WTC11 (cell line): ENCODE results near the gene TTC24. TPM values are rescaled to one million over a fixed set of nuclear protein-coding genes. Genes with fewer than 3 reads are reported as not detected.
A peak's percentile ranks its signal among the peaks of the same experiment; 100 is the strongest.

ENCODE experiments used
- ATAC-seq: fragments of 200-7000 bp; cut with Tn5 transposase; 2 replicates; pipeline ENCODE4 v1.10.0; 2021; ENCODE audit warnings: mild to moderate bottlenecking, moderate library complexity
- CTCF ChIA-PET: fragments of 300-600 bp; sonication (Branson Sonifier 250); formaldehyde crosslinking; loops from one replicate; lab custom pipeline; 2021; ENCODE audit warnings: antibody characterized with exemption; lab: Charles Lee
- POLR2A ChIA-PET: fragments of 350-600 bp; sonication (Branson Sonifier 250); formaldehyde crosslinking; loops from one replicate; lab custom pipeline; 2021; ENCODE audit warnings: antibody characterized with exemption; lab: Charles Lee
- DNase-seq: peaks from one replicate; pipeline ENCODE4 v3.0.0; 2021; ENCODE audit warnings: low spot score
- H3K27ac Mint-ChIP-seq: 2 replicates; pipeline ENCODE4 v1.8.0; 2021; ENCODE audit warnings: mixed read lengths
- H3K27me3 Mint-ChIP-seq: 2 replicates; pipeline ENCODE4 v1.8.0; 2021; ENCODE audit warnings: low read depth, mild to moderate bottlenecking, moderate library complexity, mixed read lengths
- H3K36me3 Mint-ChIP-seq: 2 replicates; pipeline ENCODE4 v1.8.0; 2021; ENCODE audit warnings: mixed read lengths
- H3K4me1 Mint-ChIP-seq: 2 replicates; pipeline ENCODE4 v1.8.0; 2022; ENCODE audit warnings: mixed read lengths
- H3K4me3 Mint-ChIP-seq: 2 replicates; pipeline ENCODE4 v1.8.0; 2021; ENCODE audit warnings: mild to moderate bottlenecking, moderate library complexity, mixed read lengths
- H3K9me3 Mint-ChIP-seq: 2 replicates; pipeline ENCODE4 v1.8.0; 2021; ENCODE audit warnings: mixed read lengths
- ATF2 ChIP-seq: sonication (generic); formaldehyde crosslinking; IDR thresholded peaks from 2 replicates; pipeline ENCODE4 v1.8.1; 2022; ENCODE audit warnings: low read depth, missing genetic modification reagents, borderline replicate concordance
- CTCF ChIP-seq: fragments of 200-600 bp; IDR thresholded peaks from 2 replicates; pipeline ENCODE4 v1.8.0; 2022; ENCODE audit warnings: antibody characterized with exemption
- E2F4 ChIP-seq: sonication (generic); formaldehyde crosslinking; IDR thresholded peaks from 2 replicates; pipeline ENCODE4 v1.8.1; 2022; ENCODE audit warnings: low read depth, mild to moderate bottlenecking, moderate library complexity, missing genetic modification reagents, borderline replicate concordance
- EMX1 ChIP-seq: fragments of 250-450 bp; sonication (Bioruptor Pico); IDR thresholded peaks from 2 replicates; pipeline ENCODE4 v1.8.0; 2021; ENCODE audit warnings: mild to moderate bottlenecking
- FOXK1 ChIP-seq: sonication (generic); formaldehyde crosslinking; IDR thresholded peaks from 2 replicates; pipeline ENCODE4 v1.8.0; 2022; ENCODE audit warnings: mild to moderate bottlenecking, moderate library complexity, missing genetic modification reagents
- FOXP1 ChIP-seq: sonication (generic); formaldehyde crosslinking; IDR thresholded peaks from 2 replicates; pipeline ENCODE4 v1.8.0; 2022; ENCODE audit warnings: missing genetic modification reagents, mild to moderate bottlenecking, moderate library complexity, borderline replicate concordance
- GABPB1 ChIP-seq: sonication (generic); formaldehyde crosslinking; IDR thresholded peaks from 2 replicates; pipeline ENCODE4 v1.8.1; 2023; ENCODE audit warnings: mild to moderate bottlenecking, missing genetic modification reagents
- GTF2I ChIP-seq: fragments of 250-450 bp; sonication (Bioruptor Pico); conservative IDR thresholded peaks from 2 replicates; pipeline ENCODE4 v1.4.0; 2021; ENCODE audit warnings: mild to moderate bottlenecking
- HMGA2 ChIP-seq: fragments of 250-450 bp; sonication (Bioruptor Pico); IDR thresholded peaks from 2 replicates; pipeline ENCODE4 v1.4.0; 2021; ENCODE audit warnings: mild to moderate bottlenecking, moderate library complexity
- IRF1 ChIP-seq: sonication (generic); formaldehyde crosslinking; IDR thresholded peaks from 2 replicates; pipeline ENCODE4 v1.8.0; 2023; ENCODE audit warnings: missing genetic modification reagents
- IRF2 ChIP-seq: sonication (generic); formaldehyde crosslinking; IDR thresholded peaks from 2 replicates; pipeline ENCODE4 v1.8.0; 2022; ENCODE audit warnings: low read depth, missing genetic modification reagents, borderline replicate concordance
- MXD4 ChIP-seq: fragments of 250-450 bp; sonication (Bioruptor Pico); IDR thresholded peaks from 2 replicates; pipeline ENCODE4 v1.8.0; 2021; ENCODE audit warnings: mild to moderate bottlenecking, moderate library complexity, borderline replicate concordance
- NFATC4 ChIP-seq: fragments of 250-450 bp; sonication (Bioruptor Pico); IDR thresholded peaks from 2 replicates; pipeline ENCODE4 v1.9.0; 2021; ENCODE audit warnings: mild to moderate bottlenecking
- PRRX2 ChIP-seq: fragments of 250-450 bp; sonication (Bioruptor Pico); IDR thresholded peaks from 2 replicates; pipeline ENCODE4 v1.8.0; 2021; ENCODE audit warnings: mild to moderate bottlenecking
- RORB ChIP-seq: fragments of 250-450 bp; sonication (Bioruptor Pico); IDR thresholded peaks from 2 replicates; pipeline ENCODE4 v1.9.0; 2021; ENCODE audit warnings: mild to moderate bottlenecking
- SMAD4 ChIP-seq: sonication (generic); formaldehyde crosslinking; IDR thresholded peaks from 2 replicates; pipeline ENCODE4 v1.8.0; 2022; ENCODE audit warnings: mild to moderate bottlenecking, missing genetic modification reagents
- SOX15 ChIP-seq: fragments of 250-450 bp; sonication (Bioruptor Pico); IDR thresholded peaks from 2 replicates; pipeline ENCODE4 v1.9.0; 2021; ENCODE audit warnings: mild to moderate bottlenecking
- TEAD1 ChIP-seq: sonication (generic); formaldehyde crosslinking; IDR thresholded peaks from 2 replicates; pipeline ENCODE4 v1.8.0; 2022; ENCODE audit warnings: mild to moderate bottlenecking, missing genetic modification reagents
- TEAD4 ChIP-seq: sonication (generic); formaldehyde crosslinking; IDR thresholded peaks from 2 replicates; pipeline ENCODE4 v1.8.0; 2022; ENCODE audit warnings: mild to moderate bottlenecking, missing genetic modification reagents
- TP53 ChIP-seq: sonication (generic); formaldehyde crosslinking; IDR thresholded peaks from 2 replicates; pipeline ENCODE4 v1.8.1; 2023; ENCODE audit warnings: mild to moderate bottlenecking, missing genetic modification reagents
- ZBTB21 ChIP-seq: sonication (generic); formaldehyde crosslinking; IDR thresholded peaks from 2 replicates; pipeline ENCODE4 v1.8.1; 2023; ENCODE audit warnings: mild to moderate bottlenecking, missing genetic modification reagents, borderline replicate concordance
- ZNF121 ChIP-seq: sonication (generic); formaldehyde crosslinking; IDR thresholded peaks from 2 replicates; pipeline ENCODE4 v1.8.0; 2023; ENCODE audit warnings: missing genetic modification reagents
- ZNF138 ChIP-seq: sonication (generic); formaldehyde crosslinking; conservative IDR thresholded peaks from 2 replicates; pipeline ENCODE4 v1.8.1; 2022; ENCODE audit warnings: mild to moderate bottlenecking, moderate library complexity, missing genetic modification reagents
- ZNF281 ChIP-seq: sonication (generic); formaldehyde crosslinking; IDR thresholded peaks from 2 replicates; pipeline ENCODE4 v1.8.0; 2023; ENCODE audit warnings: mild to moderate bottlenecking, missing genetic modification reagents
- total RNA-seq: library from RNA; stranded (reverse); gene quantifications from 3 replicates; pipeline ENCODE4 v1.2.3, GENCODE V29; 2021
- TF ChIP-seq, protein P1 (sequence below): sonication (generic); formaldehyde crosslinking; IDR thresholded peaks from 2 replicates; pipeline ENCODE4 v1.8.0; 2022; ENCODE audit warnings: mild to moderate bottlenecking, missing genetic modification reagents
- TF ChIP-seq, protein P2 (sequence below): sonication (generic); formaldehyde crosslinking; IDR thresholded peaks from 2 replicates; pipeline ENCODE4 v1.8.0; 2022; ENCODE audit warnings: mild to moderate bottlenecking, missing genetic modification reagents
- TF ChIP-seq, protein P3 (sequence below): sonication (generic); formaldehyde crosslinking; IDR thresholded peaks from 2 replicates; pipeline ENCODE4 v1.8.1; 2022; ENCODE audit warnings: missing genetic modification reagents, borderline replicate concordance

TTC24 gene
- total RNA-seq, 1 experiment from 2014 or later = 0.20 TPM

DNA sequence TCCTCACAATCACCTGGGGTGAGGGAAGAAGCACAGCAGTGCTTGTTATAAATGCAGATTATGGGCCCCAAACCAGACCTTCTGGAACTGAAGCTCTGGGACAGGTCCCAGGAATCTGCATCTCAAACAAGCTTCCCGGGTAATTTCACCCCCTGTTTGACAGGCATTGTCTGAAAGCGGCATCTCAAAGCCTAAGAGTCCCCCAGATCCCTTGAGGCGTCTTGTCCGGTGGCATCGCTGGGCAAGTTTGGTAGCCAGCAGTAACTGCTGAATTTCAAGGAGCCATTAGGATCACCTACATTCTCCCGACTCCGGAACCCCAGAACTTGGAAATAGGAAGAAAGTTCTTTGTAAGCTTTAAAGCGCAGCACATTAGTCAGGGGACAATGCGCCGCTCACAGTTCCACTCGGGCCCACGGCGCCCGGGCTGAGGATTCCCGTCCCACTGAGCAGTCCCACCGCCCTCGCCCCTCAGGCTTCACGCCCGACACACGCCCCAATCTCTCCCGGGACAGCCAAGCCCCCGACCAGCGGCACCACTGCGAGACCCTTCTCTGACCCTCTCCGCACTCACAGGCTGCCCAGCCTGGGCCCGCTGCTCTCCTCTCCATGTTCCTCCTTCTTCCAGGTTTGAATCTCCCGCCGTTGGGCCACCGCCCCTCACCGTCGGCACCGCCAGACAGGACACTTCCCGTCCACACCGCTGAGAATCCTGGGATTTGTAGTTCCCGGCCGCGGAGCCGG lies 7.4 kb upstream of the TTC24 start, which contains the start of gene IQGAP3:
TSS of gene IQGAP3 (minus strand) at position 647 of the 744 bp plus-strand sequence. CDS start at position 611, 36 bp downstream.
- peaks cover 13% of the 10 kb centered on the region for H3K36me3 Mint-ChIP-seq
- POLR2A ChIA-PET = interaction anchor here (0.7 kb wide), 1 partner anchor 81 kb away, joined by 3 read pairs; no protein-coding TSS in a partner anchor
- H3K27ac Mint-ChIP-seq = peak within 1 kb of the TSS; percentile 61; the same call in 1 of the 2 replicates
- TF ChIP-seq PRRX2 (CRISPR knock-in tag) (no peak), IRF1 (CRISPR knock-in tag) (no peak), RORB (CRISPR knock-in tag) (no peak), ZBTB21 (CRISPR knock-in tag) (no peak), ZNF121 (CRISPR knock-in tag) (no peak), CTCF (no peak), HMGA2 (CRISPR knock-in tag) (no peak), SOX15 (CRISPR knock-in tag) (no peak), MXD4 (CRISPR knock-in tag) (no peak), ZNF138 (CRISPR knock-in tag) (no peak), FOXP1 (CRISPR knock-in tag) (no peak), E2F4 (CRISPR knock-in tag) (peak; percentile 100), GTF2I (no peak), SMAD4 (CRISPR knock-in tag) (no peak), EMX1 (no peak), IRF2 (CRISPR knock-in tag) (no peak), GABPB1 (peak; percentile 85), ATF2 (CRISPR knock-in tag) (no peak), ZNF281 (no peak), TEAD4 (CRISPR knock-in tag) (no peak), TEAD1 (no peak), NFATC4 (CRISPR knock-in tag) (no peak), FOXK1 (CRISPR knock-in tag) (peak; percentile 59), TP53 (no peak)
- TF ChIP-seq, protein P1, sequence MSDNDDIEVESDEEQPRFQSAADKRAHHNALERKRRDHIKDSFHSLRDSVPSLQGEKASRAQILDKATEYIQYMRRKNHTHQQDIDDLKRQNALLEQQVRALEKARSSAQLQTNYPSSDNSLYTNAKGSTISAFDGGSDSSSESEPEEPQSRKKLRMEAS (CRISPR knock-in tag) = no peak
- TF ChIP-seq, protein P2, sequence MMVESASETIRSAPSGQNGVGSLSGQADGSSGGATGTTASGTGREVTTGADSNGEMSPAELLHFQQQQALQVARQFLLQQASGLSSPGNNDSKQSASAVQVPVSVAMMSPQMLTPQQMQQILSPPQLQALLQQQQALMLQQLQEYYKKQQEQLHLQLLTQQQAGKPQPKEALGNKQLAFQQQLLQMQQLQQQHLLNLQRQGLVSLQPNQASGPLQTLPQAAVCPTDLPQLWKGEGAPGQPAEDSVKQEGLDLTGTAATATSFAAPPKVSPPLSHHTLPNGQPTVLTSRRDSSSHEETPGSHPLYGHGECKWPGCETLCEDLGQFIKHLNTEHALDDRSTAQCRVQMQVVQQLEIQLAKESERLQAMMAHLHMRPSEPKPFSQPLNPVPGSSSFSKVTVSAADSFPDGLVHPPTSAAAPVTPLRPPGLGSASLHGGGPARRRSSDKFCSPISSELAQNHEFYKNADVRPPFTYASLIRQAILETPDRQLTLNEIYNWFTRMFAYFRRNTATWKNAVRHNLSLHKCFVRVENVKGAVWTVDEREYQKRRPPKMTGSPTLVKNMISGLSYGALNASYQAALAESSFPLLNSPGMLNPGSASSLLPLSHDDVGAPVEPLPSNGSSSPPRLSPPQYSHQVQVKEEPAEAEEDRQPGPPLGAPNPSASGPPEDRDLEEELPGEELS (CRISPR knock-in tag) = no peak; the same call in 1 of the 2 replicates
- TF ChIP-seq, protein P3, sequence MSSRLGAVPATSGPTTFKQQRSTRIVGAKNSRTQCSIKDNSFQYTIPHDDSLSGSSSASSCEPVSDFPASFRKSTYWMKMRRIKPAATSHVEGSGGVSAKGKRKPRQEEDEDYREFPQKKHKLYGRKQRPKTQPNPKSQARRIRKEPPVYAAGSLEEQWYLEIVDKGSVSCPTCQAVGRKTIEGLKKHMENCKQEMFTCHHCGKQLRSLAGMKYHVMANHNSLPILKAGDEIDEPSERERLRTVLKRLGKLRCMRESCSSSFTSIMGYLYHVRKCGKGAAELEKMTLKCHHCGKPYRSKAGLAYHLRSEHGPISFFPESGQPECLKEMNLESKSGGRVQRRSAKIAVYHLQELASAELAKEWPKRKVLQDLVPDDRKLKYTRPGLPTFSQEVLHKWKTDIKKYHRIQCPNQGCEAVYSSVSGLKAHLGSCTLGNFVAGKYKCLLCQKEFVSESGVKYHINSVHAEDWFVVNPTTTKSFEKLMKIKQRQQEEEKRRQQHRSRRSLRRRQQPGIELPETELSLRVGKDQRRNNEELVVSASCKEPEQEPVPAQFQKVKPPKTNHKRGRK (CRISPR knock-in tag) = no peak

More for the DNA sequence above, 7.4 kb upstream of the TTC24 start, which contains the start of gene IQGAP3:
- DNase-seq (peak; percentile 95), ATAC-seq (peak; percentile 98)
- Mint-ChIP-seq H3K4me3 (peak within 1 kb of the TSS; percentile 99), H3K27me3 (no peaks in the 10 kb centered on the region; the same call in 1 of the 2 replicates), H3K4me1 (peaks cover 15% of the 10 kb centered on the region), H3K9me3 (no peaks in the 10 kb centered on the region)
- CTCF ChIA-PET = interaction anchor here (0.9 to 2.3 kb wide), 7 partner anchors 13 to 106 kb away, joined by 3 to 15 read pairs (median 3); partner anchors contain the start of gene HAPLN2
